Nephron (organoid): ENCODE data around the gene KPNA5.
"Not testable (repeated sequence)": the region's sequence is repeated elsewhere in the genome, so short reads cannot be mapped to it uniquely, and the experiment has no call there.

Experiments used
- H3K27ac Mint-ChIP-seq, 3 experiments: 2 replicates each; pipeline ENCODE4 v1.8.0; 2020; ENCODE audit warnings: mixed read lengths in 3 of 3, mild to moderate bottlenecking in 2 of 3, moderate library complexity in 1 of 3
- H3K27me3 Mint-ChIP-seq: 2 replicates; pipeline ENCODE4 v1.8.0; 2021; ENCODE audit warnings: low read depth, mild to moderate bottlenecking, moderate library complexity, mixed read lengths
- H3K36me3 Mint-ChIP-seq: 2 replicates; pipeline ENCODE4 v1.8.0; 2020; ENCODE audit warnings: low read depth, mixed read lengths
- H3K4me1 Mint-ChIP-seq: 2 replicates; pipeline ENCODE4 v1.8.0; 2020; ENCODE audit warnings: mixed read lengths
- H3K4me3 Mint-ChIP-seq, 3 experiments: 2 replicates each; pipeline ENCODE4 v1.8.0; 2020; ENCODE audit warnings: mild to moderate bottlenecking in 3 of 3, mixed read lengths in 3 of 3, moderate library complexity in 2 of 3
- H3K9me3 Mint-ChIP-seq: 2 replicates; pipeline ENCODE4 v1.8.0; 2020; ENCODE audit warnings: mixed read lengths
- CTCF ChIP-seq, 3 experiments: fragments of 200-600 bp; sonication (generic); IDR thresholded peaks; one replicate each; pipeline ENCODE4 v1.5.0; 2021; ENCODE audit warnings: antibody characterized with exemption in 3 of 3; ENCODE audit not compliant: unreplicated experiment in 3 of 3

The KPNA5 gene

GRCh38 chr6:116714761-116715160, 33.8 kb downstream of the KPNA5 start:
- Mint-ChIP-seq H3K9me3 (peaks cover 20% of the 10 kb centered on the region), H3K4me3 (no peak overlapping the region), H3K27me3 (no peaks in the 10 kb centered on the region), H3K27ac (no peak overlapping the region), H3K36me3 (peaks cover 78% of the 10 kb centered on the region), H3K4me1 (no peaks in the 10 kb centered on the region)
- TF ChIP-seq CTCF (IDR thresholded peaks at IDR 0.05; ENCODE audit: unreplicated experiment in 3 of 3) = no peak

- H3K36me3 Mint-ChIP-seq = peaks cover 74% of the 10 kb centered on the region
- H3K4me3 Mint-ChIP-seq = no peak overlapping the region
- H3K27ac Mint-ChIP-seq = no peak overlapping the region
- H3K4me1 Mint-ChIP-seq = no peaks in the 10 kb centered on the region
- no peak for TF ChIP-seq CTCF (IDR thresholded peaks at IDR 0.05; ENCODE audit: unreplicated experiment in 3 of 3)
- H3K9me3 Mint-ChIP-seq = no peaks in the 10 kb centered on the region
- no peaks in the 10 kb centered on the region for H3K27me3 Mint-ChIP-seq
Observed at GRCh38 chr6:116726947-116727346, 45.9 kb downstream of the KPNA5 start.

- Mint-ChIP-seq H3K9me3 (peaks cover 2% of the 10 kb centered on the region), H3K27me3 (no peaks in the 10 kb centered on the region), H3K4me1 (no peaks in the 10 kb centered on the region), H3K4me3 (no peak overlapping the region), H3K27ac (no peak overlapping the region), H3K36me3 (peaks cover 65% of the 10 kb centered on the region)
- no peak for TF ChIP-seq CTCF (IDR thresholded peaks at IDR 0.05; ENCODE audit: unreplicated experiment in 3 of 3)
Observed at GRCh38 chr6:116730513-116730912, 49.5 kb downstream of the KPNA5 start.

- H3K27ac Mint-ChIP-seq = no peak overlapping the region
- peaks cover 29% of the 10 kb centered on the region for H3K9me3 Mint-ChIP-seq
- H3K4me3 Mint-ChIP-seq = no peak overlapping the region
- no peaks in the 10 kb centered on the region for H3K4me1 Mint-ChIP-seq
- H3K36me3 Mint-ChIP-seq = peaks cover 45% of the 10 kb centered on the region
- no peak for TF ChIP-seq CTCF (IDR thresholded peaks at IDR 0.05; ENCODE audit: unreplicated experiment in 3 of 3)
- H3K27me3 Mint-ChIP-seq = no peaks in the 10 kb centered on the region
Observed at GRCh38 chr6:116737004-116737403, 56.0 kb downstream of the KPNA5 start.

- not testable (repeated sequence) for H3K4me3 Mint-ChIP-seq, H3K27me3 Mint-ChIP-seq, H3K27ac Mint-ChIP-seq, H3K4me1 Mint-ChIP-seq
- Mint-ChIP-seq H3K9me3 (peaks cover 36% of the 10 kb centered on the region), H3K36me3 (peaks cover 28% of the 10 kb centered on the region)
Observed at GRCh38 chr6:116740486-116740885, 59.5 kb downstream of the KPNA5 start.

- Mint-ChIP-seq H3K36me3 (peaks cover 17% of the 10 kb centered on the region), H3K4me1 (no peaks in the 10 kb centered on the region)
Observed at GRCh38 chr6:116741571-116741970, 60.6 kb downstream of the KPNA5 start.

More at GRCh38 chr6:116741571-116741970, 60.6 kb downstream of the KPNA5 start:
- TF ChIP-seq CTCF (IDR thresholded peaks at IDR 0.05; ENCODE audit: unreplicated experiment in 3 of 3) = no peak
- no peak overlapping the region for H3K27ac Mint-ChIP-seq
- no peak overlapping the region for H3K4me3 Mint-ChIP-seq
- no peaks in the 10 kb centered on the region for H3K27me3 Mint-ChIP-seq
- peaks cover 32% of the 10 kb centered on the region for H3K9me3 Mint-ChIP-seq
